ENCODE results near the gene KLRF2.
"Not testable (repeated sequence)": the region's sequence is repeated elsewhere in the genome, so short reads cannot be mapped to it uniquely, and the experiment has no call there.

KLRF2 gene, protein sequence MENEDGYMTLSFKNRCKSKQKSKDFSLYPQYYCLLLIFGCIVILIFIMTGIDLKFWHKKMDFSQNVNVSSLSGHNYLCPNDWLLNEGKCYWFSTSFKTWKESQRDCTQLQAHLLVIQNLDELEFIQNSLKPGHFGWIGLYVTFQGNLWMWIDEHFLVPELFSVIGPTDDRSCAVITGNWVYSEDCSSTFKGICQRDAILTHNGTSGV
- 0 reads per million in 2 donors for total RNA-seq

DNA sequence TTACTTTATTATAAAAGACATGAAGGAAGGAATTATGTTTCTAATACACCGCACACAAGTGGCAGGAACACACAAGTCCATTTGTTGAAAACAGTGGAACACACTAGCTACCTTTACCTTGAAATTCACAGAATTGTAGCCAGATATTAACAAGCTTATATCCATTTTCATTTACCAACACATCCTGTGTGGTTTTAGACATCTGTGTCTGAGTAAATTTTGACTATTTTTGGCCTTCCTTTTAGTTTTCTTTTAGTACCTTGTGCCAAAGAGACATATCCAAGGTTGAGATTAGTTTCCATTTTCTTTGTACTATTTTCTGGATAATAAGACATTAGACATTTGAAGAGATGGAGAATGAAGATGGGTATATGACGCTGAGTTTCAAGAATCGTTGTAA is at the start of gene KLRF2:
Gene KLRF2, plus strand, starts transcription at position 244 of the 400 bp plus-strand sequence. Its CDS starts 107 bp downstream, at position 351.
- DNase-seq = peak in 1 of 5 experiments; percentile 26

DNA sequence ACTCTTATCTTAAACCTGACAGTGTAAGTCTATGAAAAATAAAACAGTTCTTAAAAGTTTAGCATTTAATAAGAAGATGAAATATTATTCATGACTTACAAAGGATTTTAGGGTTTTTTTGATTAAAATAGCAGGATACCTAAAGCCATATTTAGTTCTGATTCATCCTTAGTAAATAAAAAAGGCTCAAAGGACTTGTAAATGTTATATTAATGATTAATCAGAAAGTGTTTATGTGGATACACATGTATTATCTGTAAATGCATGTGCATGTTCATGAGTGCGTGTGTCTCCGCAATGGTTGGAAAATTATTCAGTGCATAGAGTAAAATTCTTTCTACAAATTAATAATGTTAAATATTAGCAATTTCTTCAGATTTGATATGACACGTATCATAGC is 49.6 kb upstream of the KLRF2 start:
- no peak for DNase-seq

DNA sequence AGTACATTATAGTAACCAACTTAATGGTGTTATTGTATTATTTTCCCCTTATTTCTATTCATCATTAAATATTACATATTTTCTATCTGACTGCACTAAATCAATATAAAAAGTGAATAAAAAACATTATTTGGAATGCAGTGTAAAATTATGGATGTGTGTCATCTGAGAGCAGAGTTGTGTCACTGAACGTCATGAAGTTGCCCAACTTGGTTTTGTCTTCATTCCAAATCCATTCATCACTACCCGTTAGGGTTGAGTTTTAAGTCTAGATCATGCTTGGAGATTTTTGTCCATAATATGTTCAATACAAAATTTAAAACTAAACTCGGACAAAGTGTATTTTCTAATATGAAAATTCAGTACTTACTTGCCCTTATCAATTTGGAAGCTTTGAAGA is 37.9 kb upstream of the KLRF2 start:
- no peak for DNase-seq

DNA sequence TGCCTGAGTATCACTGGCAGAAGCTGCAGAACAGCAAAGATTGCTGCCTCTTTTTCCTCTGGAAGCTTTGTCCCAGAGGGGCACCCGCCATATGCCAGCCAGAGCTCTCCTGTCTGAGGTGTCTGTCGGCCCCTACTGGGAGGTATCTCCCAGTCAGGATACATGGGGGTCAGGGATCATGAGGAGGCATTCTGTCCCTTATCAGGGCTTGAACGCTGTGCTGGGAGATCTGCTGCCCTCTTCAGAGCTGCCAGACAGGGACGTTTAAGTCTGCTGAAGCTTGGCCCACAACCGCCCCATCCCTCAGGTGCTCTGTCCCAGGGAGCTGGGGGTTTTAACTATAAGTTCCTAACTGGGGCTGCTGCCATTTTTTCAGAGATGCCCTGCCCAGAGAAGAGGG is 32.4 kb upstream of the KLRF2 start:
- DNase-seq = no peak

DNA sequence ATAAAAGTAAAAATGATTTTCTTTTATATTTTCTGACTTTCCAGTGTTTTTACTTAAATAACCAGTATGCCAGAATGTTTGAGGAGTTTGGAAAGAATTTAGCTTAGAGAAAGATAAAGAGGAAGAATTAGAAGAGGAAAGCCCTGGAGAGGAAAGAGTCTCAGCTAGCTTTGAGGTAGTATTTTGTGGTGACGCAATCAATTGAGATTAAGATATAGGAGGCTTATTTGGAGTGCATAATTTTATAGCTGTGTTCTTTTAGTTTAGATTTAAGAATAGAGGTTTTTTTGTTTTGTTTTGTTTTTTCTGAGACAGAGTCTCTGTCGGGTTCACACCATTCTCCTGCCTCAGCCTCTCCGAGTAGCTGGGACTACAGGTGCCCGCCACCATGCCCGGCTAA is 30.2 kb upstream of the KLRF2 start:
- no peak for DNase-seq

DNA sequence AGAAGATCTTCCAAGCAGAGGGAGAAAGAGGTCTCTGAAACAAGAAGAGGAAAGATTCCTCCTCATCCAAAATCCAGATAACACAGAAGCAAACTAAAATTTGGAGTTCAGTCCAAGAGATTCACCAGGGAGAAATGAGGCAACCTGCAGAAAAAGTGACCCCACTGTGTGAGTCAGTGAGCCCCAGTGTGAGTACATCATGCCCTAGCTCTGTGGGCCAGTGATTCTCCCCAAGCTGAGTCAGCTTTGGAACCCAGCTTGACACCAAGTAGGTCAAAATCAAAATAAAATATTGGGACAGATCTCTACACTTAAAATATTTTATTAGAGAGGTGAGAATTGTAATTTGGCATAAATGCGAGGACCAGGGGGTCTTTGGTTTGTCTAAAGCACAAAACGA is 29.4 kb upstream of the KLRF2 start:
- no peak for DNase-seq

DNA sequence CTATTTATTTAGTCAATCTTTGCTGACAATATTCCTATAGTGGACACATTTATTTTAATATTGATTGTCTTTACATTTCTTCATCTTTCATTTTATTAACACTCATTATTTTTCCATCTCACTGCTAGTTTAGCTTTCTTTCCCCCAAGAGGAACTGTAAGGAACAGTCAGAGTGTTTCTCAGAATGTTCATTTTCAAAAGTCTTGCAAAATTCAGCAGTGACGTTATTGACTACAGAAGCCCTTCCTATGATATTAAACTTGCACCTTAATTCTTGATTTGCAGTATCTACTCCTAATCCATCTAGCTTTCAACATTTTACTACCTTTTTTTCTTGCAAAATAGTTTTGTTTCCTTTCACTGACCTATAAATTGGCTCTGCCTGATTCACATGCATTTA is 25.1 kb upstream of the KLRF2 start:
- DNase-seq = no peak

DNA sequence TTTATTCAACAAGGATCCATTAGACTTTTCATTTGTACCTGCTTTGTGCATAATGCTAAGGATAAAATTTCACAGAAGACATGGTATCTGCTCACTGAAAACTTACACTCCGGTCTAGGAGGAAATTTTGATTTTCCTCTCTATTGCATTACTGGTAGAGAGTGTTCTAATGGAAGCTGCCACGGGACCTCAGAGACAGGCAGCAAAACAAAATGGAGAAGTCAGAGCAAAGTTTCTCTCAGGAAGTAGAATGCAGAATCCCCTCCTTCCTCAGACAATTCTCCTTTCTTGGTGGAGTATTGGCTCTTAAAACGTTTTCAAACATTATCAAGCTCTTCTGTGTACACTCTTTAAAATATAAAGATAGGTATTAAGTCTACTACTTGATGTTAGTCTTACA is 24.4 kb upstream of the KLRF2 start:
- no peak for DNase-seq

DNA sequence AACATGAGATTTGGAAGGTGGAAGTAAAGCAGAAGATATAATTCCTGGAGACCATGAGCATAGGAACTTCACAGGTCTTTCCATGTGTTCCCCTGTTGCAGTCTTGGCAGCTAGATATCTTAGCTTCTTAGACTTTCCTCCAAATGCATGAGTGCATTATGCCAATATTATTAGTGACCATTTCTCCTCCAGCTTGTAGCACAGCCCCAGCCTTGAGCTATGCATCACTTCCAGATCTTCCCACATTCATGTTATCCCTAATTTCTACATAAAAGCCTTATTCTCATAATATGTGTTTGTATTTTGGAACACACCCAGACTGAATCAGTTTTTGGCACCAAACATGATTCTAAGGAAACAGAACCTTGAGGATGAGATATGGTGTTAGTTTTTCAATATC is 23.2 kb upstream of the KLRF2 start:
- DNase-seq = no peak

DNA sequence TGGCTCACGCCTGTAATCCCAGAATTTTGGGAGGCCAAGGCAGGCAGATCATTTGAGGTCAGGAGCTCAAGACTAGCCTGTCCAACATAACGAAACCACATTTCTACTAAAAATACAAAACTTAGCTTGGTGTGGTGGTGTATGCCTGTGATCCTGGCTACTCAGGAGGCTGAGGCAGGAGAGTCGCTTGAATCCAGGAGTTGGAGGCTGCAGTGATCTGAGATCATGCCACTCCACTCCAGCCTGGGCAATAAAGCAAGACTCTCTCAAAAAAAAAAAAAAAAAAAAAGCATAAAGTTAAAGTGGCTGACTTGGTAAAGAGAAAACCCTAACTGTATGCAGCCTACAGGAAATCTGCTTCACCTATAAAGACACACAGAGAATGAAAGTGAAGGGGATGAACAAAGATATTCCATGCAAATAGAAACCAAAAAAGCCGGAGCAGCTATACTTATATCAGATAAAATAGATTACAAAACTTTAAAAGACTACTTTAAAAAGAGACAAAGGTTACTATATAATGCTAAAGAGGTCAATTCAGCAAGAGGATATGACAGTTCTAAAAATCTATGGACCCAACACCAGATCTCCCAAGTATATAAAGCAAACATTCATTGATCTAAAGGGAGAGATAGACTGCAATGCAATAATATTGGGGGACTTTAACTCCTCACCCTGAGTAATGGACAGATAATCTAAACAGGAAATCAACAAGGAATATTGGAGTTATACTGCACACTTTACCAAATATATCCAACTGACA is 16.2 kb upstream of the KLRF2 start:
- peak in 2 of 5 experiments; percentile 11 to 38 for DNase-seq

DNA sequence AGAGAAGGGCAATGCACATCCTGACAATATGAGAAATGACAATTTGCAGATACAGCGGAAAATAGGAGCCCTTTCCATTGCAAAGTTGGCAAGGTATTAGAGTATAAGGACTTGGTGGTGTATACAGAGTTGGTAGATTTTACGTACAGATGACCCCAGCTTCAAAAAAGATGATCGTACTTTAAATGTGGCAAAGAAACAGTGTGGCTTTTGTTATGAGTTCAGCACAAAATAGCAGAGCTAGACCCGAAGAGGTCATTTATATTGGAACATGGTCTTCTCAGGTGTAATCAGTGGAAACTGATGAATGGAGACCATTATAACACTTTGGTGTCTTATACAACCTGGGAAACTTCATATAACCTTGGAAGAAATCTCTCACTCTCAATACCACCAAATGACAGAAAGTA is 14.4 kb upstream of the KLRF2 start:
- peak in 1 of 5 experiments; percentile 13 for DNase-seq

DNA sequence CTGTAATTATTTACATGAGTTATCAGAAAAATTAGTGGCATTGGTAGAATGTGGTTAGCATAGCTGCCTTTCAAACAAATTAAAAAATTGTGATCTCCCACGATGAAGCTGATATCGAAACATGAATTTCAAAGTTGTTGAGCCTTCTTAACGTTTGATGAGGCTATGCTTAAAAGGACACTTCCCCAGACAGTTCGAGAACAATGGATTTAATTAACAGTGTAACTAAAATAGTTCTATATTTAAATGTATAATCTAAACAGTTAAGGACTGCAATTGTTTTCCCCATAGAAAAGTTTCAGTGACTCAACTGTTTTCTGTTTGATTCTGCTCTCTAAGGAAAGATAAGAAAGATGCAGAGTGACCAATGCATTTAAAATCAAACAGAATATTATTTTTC is 13.8 kb upstream of the KLRF2 start:
- DNase-seq = peak in 1 of 5 experiments; percentile 31

DNA sequence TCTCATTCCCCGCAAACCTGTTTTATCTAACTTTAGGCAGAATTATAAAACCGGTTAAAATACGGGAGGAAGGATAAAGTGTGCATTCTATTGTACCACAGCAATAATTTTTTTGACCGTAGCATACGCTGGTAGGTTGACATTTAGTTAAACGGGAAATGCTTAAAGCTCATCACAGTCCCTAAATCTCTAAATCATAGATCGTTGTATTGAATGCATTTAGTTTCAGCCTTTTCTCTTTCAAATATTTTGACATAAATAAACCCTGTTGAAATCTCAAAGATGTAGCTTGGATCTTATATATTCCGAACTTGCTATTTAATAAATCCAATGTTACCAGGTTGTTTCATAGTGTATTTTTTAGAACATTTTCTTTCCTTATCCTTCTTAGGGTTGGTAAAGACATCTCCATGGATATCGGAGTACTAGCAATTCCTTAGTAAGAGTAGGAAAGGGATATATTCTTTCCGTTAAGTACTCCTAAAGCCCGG is 12.9 kb upstream of the KLRF2 start:
- DNase-seq = peak in 1 of 5 experiments; percentile 55

DNA sequence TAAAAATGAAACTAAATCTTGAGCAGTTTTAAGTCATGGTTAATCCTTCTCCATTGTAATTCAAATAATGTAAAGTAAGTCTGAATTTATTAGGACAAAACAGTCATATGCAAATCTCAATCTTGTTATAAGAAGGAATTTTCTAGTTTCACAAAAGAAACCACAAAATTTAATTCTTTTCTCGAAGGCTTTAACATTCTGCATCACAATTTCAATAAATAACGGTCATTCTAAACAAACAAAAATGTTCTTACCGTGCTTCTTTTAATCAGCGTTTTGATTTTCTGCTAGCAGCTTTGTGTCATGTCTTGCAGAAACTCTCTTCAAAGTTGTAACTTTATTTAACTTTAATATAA is 12.4 kb upstream of the KLRF2 start:
- DNase-seq = peak in 1 of 5 experiments; percentile 9

DNA sequence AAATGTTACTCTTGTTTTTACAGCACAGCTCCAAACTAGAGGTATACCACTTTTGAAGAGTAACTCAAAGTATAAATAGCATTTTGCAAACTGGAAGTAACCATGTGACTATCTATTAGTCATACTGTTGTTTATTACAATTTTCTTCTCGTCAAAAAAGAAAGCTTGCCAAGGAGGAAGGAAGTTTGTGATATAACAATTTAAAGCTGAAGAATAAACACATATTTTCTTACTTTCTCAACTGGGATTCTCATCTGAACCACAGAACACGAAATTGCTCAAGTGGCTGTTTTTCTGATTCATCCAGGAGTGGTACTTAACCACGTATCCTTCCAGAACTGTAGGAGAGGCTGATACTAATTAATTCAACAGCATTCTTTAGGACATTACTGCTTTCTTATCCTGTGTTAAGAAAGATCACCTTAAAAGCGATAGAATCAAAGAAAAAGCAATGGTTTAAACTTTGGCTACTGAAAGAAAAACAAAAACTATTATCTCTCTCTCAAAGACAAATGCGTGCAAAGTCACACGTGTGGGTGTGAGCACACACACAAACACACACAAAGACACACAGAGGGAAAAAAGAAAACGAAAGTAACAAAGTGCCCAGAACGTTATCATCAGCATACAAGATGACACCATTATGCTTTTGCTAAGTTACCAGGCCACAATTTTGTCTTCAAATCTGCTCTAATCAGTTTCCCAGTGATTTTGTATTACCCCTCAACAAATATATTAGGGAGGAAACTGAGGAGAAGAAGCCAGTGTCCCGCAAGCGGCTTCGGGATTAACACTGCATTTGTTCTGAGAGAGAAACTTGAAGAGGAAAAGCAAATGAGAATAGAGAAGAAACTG is 11.8 kb upstream of the KLRF2 start, which contains the start of gene CLEC2B:
Gene CLEC2B, minus strand, starts transcription at position 48 of the 855 bp plus-strand sequence.
- peak in 2 of 5 experiments; percentile 44 to 90 for DNase-seq

DNA sequence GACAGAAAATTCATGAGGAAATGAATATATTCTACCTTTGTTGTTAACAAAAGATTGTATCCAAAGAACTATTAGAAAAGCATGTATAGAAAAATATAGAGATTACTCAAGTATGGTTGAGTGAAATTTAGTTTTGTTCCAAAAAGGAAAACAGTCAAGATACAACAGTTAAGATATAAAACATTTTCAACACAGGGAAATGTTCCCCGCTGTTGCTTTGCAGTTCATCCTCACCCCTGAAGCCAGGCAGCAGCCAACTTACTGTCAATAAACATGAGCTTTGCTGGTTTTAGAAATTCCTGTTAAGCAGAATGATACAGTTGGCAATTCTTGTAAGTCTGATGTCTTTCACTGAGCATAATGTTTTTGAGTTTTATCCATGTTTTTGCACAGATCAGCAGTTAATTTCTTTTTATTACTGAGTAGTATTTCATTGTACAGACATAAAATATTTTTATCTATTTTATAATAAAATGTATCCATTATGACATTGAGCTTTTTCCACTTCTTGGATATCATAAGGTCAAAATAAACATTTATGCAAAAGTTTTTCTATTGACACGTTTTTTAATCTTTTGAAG is 10.9 kb upstream of the KLRF2 start:
- DNase-seq = peak in 1 of 5 experiments; percentile 23

DNA sequence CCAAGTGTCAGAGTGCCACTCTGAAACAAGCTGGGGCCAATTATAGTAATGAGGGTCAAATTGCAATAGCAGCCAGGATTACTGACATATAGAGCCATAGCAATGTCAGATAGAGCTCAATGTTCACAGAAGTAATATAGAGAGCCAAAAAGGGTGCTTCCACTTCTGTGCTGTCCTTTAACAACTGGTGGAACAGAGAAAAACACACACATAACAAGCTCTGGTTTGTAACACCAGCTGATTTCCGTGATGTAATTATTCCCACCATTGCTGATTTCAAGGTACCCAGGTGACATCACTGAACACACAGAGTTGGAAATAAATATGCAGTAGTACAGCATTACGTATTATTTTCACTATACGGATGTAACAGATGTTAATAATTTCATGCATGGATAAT is 9.1 kb upstream of the KLRF2 start:
- DNase-seq = no peak

DNA sequence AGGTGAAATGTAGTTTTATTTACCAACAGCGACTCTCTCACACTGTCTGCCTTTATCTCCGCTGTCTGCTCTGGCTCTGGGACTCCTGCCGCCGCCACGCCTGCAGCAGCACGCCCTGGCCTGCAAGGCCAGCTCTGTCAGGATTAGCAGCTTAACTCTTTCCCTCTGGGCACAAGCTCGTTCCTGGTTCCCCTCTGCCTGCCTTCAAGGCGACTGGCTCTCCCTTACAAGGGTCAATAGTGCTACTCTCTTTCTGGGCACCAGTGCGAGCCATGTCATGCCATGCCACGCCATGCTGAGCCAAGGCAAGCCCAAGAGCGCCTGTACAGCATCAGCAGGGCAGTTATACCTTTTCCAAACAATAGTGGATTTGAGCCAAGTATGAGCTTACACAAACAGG is 8.5 kb upstream of the KLRF2 start:
- DNase-seq = no peak

DNA sequence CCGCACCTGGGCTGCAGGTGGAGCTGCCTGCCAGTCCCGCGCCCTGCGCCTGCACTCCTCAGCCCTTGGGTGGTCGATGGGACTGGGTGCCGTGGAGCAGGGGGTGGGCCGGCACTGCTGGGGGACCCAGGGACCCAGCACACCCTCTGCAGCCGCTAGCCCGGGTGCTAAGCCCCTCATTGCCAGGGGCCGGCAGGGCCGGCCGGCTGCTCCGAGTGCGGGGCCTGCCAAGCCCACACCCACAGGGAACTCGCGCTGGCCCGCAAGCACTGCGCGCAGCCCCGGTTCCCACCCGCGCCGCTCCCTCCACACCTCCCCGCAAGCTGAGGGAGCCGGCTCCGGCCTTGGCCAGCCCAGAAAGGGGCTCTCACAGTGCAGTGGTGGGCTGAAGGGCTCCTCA is 5.2 kb upstream of the KLRF2 start:
- DNase-seq = not testable (repeated sequence)

DNA sequence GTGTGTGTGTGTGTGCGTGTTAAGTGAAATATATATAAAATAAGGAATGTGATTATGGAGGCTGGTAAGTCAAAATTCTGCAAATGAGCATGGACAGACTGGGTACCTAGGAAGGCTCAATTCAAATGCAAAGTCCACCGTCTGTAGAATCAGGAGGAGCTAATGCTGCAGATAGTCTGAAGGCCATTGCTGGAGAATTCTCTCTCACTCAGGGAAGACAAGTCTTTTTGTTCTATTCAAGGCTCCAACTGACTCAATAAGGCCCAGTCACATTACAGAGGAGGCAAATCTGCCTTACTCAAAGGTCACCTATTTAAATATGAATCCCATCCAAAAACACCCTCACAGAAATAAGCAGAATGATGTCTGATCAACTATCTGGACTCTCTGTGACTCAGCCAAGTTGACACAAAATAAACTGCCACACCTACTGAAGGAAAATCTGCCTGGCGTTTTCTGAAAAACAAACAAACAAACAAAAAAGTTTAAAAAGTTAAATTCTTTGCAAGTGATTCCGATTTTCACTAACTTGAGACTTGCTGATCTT is 684 bp upstream of the KLRF2 start:
- DNase-seq = no peak

DNA sequence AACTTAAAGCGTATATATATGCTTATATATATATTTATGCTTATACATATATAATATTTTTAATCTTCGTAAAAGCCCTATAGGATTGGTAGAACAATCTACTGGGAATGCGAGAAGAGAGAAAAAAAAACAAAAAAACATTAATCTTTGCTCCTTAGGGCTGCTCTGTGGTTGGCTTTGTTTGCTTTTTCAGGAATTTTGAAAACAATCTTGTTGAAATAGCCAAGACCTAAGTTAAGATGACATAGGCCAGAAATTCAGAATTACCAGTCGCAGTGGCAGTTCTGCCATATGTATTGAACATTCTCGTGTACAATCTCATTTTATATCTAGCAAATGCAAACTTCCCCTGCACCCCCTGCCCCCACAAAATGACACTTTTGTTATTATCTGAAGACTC is 699 bp downstream of the KLRF2 start:
- no peak for DNase-seq

DNA sequence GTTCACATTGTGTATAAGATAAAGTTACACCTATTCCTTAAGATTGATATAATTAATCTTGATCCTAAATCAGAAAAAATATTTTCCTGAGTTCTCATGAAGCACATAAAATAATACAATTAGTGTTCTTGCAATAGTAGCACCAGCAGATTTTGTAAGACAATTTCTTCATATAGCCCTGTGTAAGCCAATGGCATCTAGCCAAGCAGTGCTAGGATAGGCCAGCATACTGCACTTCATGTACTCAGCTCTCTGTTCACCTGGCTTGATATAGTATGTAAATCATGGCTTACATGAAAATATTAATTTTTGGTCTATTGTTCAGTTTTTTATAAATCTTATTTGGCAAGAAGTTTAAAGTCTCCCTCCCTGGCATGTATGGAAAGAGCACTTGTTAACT is 1.9 kb downstream of the KLRF2 start:
- DNase-seq = no peak

Data from T-helper 2 cell (primary cell).